ENCODE measurements around the gene C3orf20.

The C3orf20 gene

DNA sequence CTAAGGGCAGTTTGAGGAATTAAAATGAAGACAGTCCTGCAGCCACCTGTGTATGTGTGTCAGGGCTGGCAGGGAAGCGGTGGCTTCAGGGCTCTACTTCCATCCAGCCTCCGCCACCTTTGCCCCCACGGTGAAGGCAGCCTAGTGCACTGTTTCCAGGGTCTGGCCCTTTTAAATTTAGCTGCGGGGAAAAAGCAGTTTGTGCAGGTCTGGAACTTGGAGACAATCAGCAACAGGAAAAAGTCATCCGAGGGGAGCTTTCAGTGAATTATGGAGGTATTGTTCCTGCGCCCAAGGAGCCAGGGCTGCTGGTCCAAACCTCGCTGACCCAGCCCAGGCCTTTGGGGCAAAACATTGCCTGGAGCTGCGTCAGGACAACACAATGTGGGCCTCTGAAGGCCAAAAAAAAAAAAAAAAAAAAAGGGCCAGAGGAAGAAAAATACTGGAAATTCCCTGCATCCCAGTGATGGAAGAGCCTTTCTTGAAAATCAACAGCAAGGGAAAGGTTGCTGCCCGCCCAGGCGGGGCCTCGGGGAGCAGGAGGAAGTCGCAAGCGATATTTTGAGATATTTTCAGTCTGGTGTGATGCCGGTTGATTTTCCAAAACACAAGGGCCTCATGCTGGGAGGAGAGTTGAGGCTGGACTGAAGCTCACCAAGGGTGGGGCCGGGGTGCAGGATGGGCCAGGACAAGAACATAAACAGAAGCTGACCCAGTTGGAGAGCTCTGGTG, 118.4 kb downstream of the C3orf20 start:
- no peak overlapping the region for H3K9ac ChIP-seq
- H3K4me3 ChIP-seq (ENCODE audit: low read depth, low read length) = no peak overlapping the region
- H2AFZ ChIP-seq = no peak overlapping the region
- H3K27me3 ChIP-seq (ENCODE audit: control insufficient read depth, insufficient read depth, low read length) = no peaks in the 10 kb centered on the region
- H3K9me3 ChIP-seq (ENCODE audit: control insufficient read depth, low read length) = no peaks in the 10 kb centered on the region
- no peak overlapping the region for H3K27ac ChIP-seq
- no peak overlapping the region for H3K4me2 ChIP-seq (ENCODE audit: low read length)
- H3K79me2 ChIP-seq = no peaks in the 10 kb centered on the region
- no peaks in the 10 kb centered on the region for H3K4me1 ChIP-seq
- TF ChIP-seq CTCF (IDR thresholded peaks at IDR 0.05) = no peak
- H3K36me3 ChIP-seq (ENCODE audit: control insufficient read depth, insufficient read depth, low read length) = no peaks in the 10 kb centered on the region

DNA sequence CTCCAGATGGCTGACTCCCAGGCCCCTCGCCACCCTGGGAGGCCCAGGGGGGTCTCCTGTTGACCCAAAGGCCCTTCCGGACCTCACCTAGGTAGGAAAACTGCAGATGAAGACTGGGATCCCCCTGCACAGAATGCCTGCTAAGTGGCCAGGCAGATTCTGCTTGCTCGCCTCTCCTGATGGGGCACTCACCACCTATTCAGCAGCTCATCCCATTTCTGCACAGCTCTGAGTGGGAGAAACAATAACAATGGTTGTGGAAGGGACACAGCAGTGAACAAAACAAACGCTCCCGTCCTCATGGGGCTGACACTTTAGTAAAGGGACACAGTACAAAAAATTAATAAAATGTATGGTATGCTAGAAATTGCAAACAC, 118.9 kb downstream of the C3orf20 start:
- no peak overlapping the region for H3K4me2 ChIP-seq (ENCODE audit: low read length)
- no peak overlapping the region for H2AFZ ChIP-seq
- H3K4me1 ChIP-seq = no peaks in the 10 kb centered on the region
- no peak overlapping the region for H3K4me3 ChIP-seq (ENCODE audit: low read depth, low read length)
- H3K36me3 ChIP-seq (ENCODE audit: control insufficient read depth, insufficient read depth, low read length) = no peaks in the 10 kb centered on the region
- H3K79me2 ChIP-seq = no peaks in the 10 kb centered on the region
- H3K9me3 ChIP-seq (ENCODE audit: control insufficient read depth, low read length) = no peaks in the 10 kb centered on the region
- H3K27me3 ChIP-seq (ENCODE audit: control insufficient read depth, insufficient read depth, low read length) = no peaks in the 10 kb centered on the region
- TF ChIP-seq CTCF (IDR thresholded peaks at IDR 0.05) = no peak
- H3K9ac ChIP-seq = no peak overlapping the region
- no peak overlapping the region for H3K27ac ChIP-seq

- no peak for TF ChIP-seq CTCF (IDR thresholded peaks at IDR 0.05)
- Histone ChIP-seq H3K4me1 (no peaks in the 10 kb centered on the region), H3K27me3 (ENCODE audit: control insufficient read depth, insufficient read depth, low read length) (no peaks in the 10 kb centered on the region), H3K36me3 (ENCODE audit: control insufficient read depth, insufficient read depth, low read length) (no peaks in the 10 kb centered on the region), H3K4me2 (ENCODE audit: low read length) (no peak overlapping the region), H3K79me2 (no peaks in the 10 kb centered on the region), H3K4me3 (ENCODE audit: low read depth, low read length) (no peak overlapping the region), H3K9me3 (ENCODE audit: control insufficient read depth, low read length) (no peaks in the 10 kb centered on the region), H3K27ac (no peak overlapping the region), H2AFZ (no peak overlapping the region), H3K9ac (no peak overlapping the region)
Measured at GRCh38 chr3:14794435-14794834, 119.5 kb downstream of the C3orf20 start.

DNA sequence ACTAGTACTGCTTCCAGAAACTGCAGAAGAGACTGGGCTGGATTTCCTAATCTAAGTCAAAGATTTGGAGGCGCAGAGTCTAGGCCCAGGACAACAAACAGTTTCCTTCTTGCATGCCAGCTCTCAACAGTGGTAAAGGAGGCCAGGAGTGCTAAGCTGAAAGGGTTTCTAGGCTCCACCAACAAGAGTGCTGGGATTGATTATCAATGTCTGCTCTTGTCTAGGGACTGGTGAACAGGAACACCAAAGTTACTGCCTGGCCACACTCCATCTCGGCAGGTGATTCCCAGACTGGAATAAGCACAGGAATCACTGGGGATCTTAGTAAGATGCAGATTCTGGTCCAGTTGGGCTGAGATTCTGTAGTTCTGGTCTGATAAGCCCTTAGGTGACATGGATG, 121.1 kb downstream of the C3orf20 start:
- Histone ChIP-seq H3K36me3 (ENCODE audit: control insufficient read depth, insufficient read depth, low read length) (no peaks in the 10 kb centered on the region), H3K27ac (no peak overlapping the region), H3K4me3 (ENCODE audit: low read depth, low read length) (no peak overlapping the region), H3K4me1 (no peaks in the 10 kb centered on the region), H2AFZ (no peak overlapping the region), H3K4me2 (ENCODE audit: low read length) (no peak overlapping the region), H3K9ac (no peak overlapping the region), H3K27me3 (ENCODE audit: control insufficient read depth, insufficient read depth, low read length) (no peaks in the 10 kb centered on the region), H3K79me2 (no peaks in the 10 kb centered on the region), H3K9me3 (ENCODE audit: control insufficient read depth, low read length) (no peaks in the 10 kb centered on the region)
- TF ChIP-seq CTCF (IDR thresholded peaks at IDR 0.05) = no peak

GRCh38 chr3:14796403-14797077, 121.6 kb downstream of the C3orf20 start:
- H3K27ac ChIP-seq = no peak overlapping the region
- no peak overlapping the region for H3K4me2 ChIP-seq (ENCODE audit: low read length)
- H3K9ac ChIP-seq = no peak overlapping the region
- no peaks in the 10 kb centered on the region for H3K36me3 ChIP-seq (ENCODE audit: control insufficient read depth, insufficient read depth, low read length)
- H3K79me2 ChIP-seq = no peaks in the 10 kb centered on the region
- H2AFZ ChIP-seq = no peak overlapping the region
- no peaks in the 10 kb centered on the region for H3K9me3 ChIP-seq (ENCODE audit: control insufficient read depth, low read length)
- no peak for TF ChIP-seq CTCF (IDR thresholded peaks at IDR 0.05)
- no peak overlapping the region for H3K4me3 ChIP-seq (ENCODE audit: low read depth, low read length)
- no peaks in the 10 kb centered on the region for H3K27me3 ChIP-seq (ENCODE audit: control insufficient read depth, insufficient read depth, low read length)
- H3K4me1 ChIP-seq = no peaks in the 10 kb centered on the region

Measured in parathyroid adenoma (tissue), 2 donors.